ENCODE measurements around the gene TTC34. TPM values are rescaled to one million over a fixed set of nuclear protein-coding genes. Genes with fewer than 3 reads are reported as not detected.
"Not testable (repeated sequence)": the region's sequence is repeated elsewhere in the genome, so short reads cannot be mapped to it uniquely, and the experiment has no call there.

Gene TTC34
- total and polyA plus RNA-seq, 3 donors from 2014 or later = 3.0 to 5.2 (median 4.1) TPM

GRCh38 chr1:2683321-2683741 is 118.2 kb downstream of the TTC34 start:
- H3K27ac ChIP-seq; H3K4me1 ChIP-seq; H3K4me3 ChIP-seq; H3K27me3 ChIP-seq; H3K9me3 ChIP-seq; DNase-seq; H3K36me3 ChIP-seq (ENCODE audit: low read depth, missing control alignments); intact Hi-C loops (cut with DNase I; ENCODE audit: low total_unique reads): not testable (repeated sequence)
- WGBS, 2 donors = 37 to 80% methylated on average over 1 to 9 of the region's 9 CpGs

GRCh38 chr1:2682879-2683278 is 118.6 kb downstream of the TTC34 start:
- H3K4me1 ChIP-seq; H3K27me3 ChIP-seq; H3K36me3 ChIP-seq (ENCODE audit: low read depth, missing control alignments); H3K27ac ChIP-seq; DNase-seq; intact Hi-C loops (cut with DNase I; ENCODE audit: low total_unique reads); H3K4me3 ChIP-seq; H3K9me3 ChIP-seq: not testable (repeated sequence)
- no CpG with 5 or more reads among the region's 11 CpGs for WGBS, 2 donors

GRCh38 chr1:2676726-2677125 is 124.8 kb downstream of the TTC34 start:
- H3K27ac ChIP-seq; H3K4me3 ChIP-seq; H3K4me1 ChIP-seq; DNase-seq; intact Hi-C loops (cut with DNase I; ENCODE audit: low total_unique reads); H3K27me3 ChIP-seq; H3K36me3 ChIP-seq (ENCODE audit: low read depth, missing control alignments); H3K9me3 ChIP-seq: not testable (repeated sequence)
- no CpG with 5 or more reads among the region's 10 CpGs for WGBS, 2 donors

- intact Hi-C loops (cut with DNase I; ENCODE audit: low total_unique reads); H3K9me3 ChIP-seq; H3K27me3 ChIP-seq; H3K4me1 ChIP-seq; H3K27ac ChIP-seq; H3K4me3 ChIP-seq; DNase-seq; H3K36me3 ChIP-seq (ENCODE audit: low read depth, missing control alignments): not testable (repeated sequence)
- WGBS, 2 donors = 40 to 55% methylated on average over 8 to 9 of the region's 11 CpGs
These were observed 129.8 kb downstream of the TTC34 start for GRCh38 chr1:2671656-2672055.

GRCh38 chr1:2659806-2660205 is 141.7 kb downstream of the TTC34 start:
- 52 to 56% methylated on average over 4 to 6 of the region's 8 CpGs for WGBS, 2 donors
- H3K36me3 ChIP-seq (ENCODE audit: low read depth, missing control alignments); H3K27ac ChIP-seq; H3K9me3 ChIP-seq; H3K4me3 ChIP-seq; intact Hi-C loops (cut with DNase I; ENCODE audit: low total_unique reads); DNase-seq; H3K4me1 ChIP-seq; H3K27me3 ChIP-seq: not testable (repeated sequence)

GRCh38 chr1:2657909-2658308 is 143.6 kb downstream of the TTC34 start:
- H3K9me3 ChIP-seq; intact Hi-C loops (cut with DNase I; ENCODE audit: low total_unique reads); H3K27me3 ChIP-seq; DNase-seq; H3K4me1 ChIP-seq; H3K27ac ChIP-seq; H3K4me3 ChIP-seq; H3K36me3 ChIP-seq (ENCODE audit: low read depth, missing control alignments): not testable (repeated sequence)
- WGBS, 2 donors = 84% methylated on average over 5 of the region's 10 CpGs; no CpG with 5 or more reads in 1 of the 2 donors

- H3K36me3 ChIP-seq (ENCODE audit: low read depth, missing control alignments); intact Hi-C loops (cut with DNase I; ENCODE audit: low total_unique reads); H3K9me3 ChIP-seq; H3K27me3 ChIP-seq; H3K4me1 ChIP-seq; H3K27ac ChIP-seq; H3K4me3 ChIP-seq: not testable (repeated sequence)
- 60% methylated on average over 3 of the region's 12 CpGs; no CpG with 5 or more reads in 1 of the 2 donors for WGBS, 2 donors
- DNase-seq = peak; percentile 12
These were observed 144.4 kb downstream of the TTC34 start for GRCh38 chr1:2657124-2657523.

GRCh38 chr1:2655598-2656434 is 145.7 kb downstream of the TTC34 start:
- H3K9me3 ChIP-seq; H3K27me3 ChIP-seq; H3K4me1 ChIP-seq; H3K4me3 ChIP-seq; intact Hi-C loops (cut with DNase I; ENCODE audit: low total_unique reads); H3K36me3 ChIP-seq (ENCODE audit: low read depth, missing control alignments); H3K27ac ChIP-seq: not testable (repeated sequence)
- peak; percentile 15 for DNase-seq
- 40% methylated on average over 16 of the region's 16 CpGs for whole genome bisulfite sequencing, 2 donors

- H3K36me3 ChIP-seq (ENCODE audit: low read depth, missing control alignments); H3K4me3 ChIP-seq; DNase-seq; intact Hi-C loops (cut with DNase I; ENCODE audit: low total_unique reads); H3K9me3 ChIP-seq; H3K4me1 ChIP-seq; H3K27me3 ChIP-seq; H3K27ac ChIP-seq: not testable (repeated sequence)
- 41 to 46% methylated on average over 14 of the region's 14 CpGs for WGBS, 2 donors
These were observed 147.0 kb downstream of the TTC34 start for GRCh38 chr1:2654443-2654948.

- H3K27me3 ChIP-seq; DNase-seq; intact Hi-C loops (cut with DNase I; ENCODE audit: low total_unique reads); H3K27ac ChIP-seq; H3K4me1 ChIP-seq; H3K36me3 ChIP-seq (ENCODE audit: low read depth, missing control alignments); H3K9me3 ChIP-seq; H3K4me3 ChIP-seq: not testable (repeated sequence)
- 36 to 37% methylated on average over 14 of the region's 14 CpGs for WGBS, 2 donors
These were observed 147.6 kb downstream of the TTC34 start for GRCh38 chr1:2653741-2654442.

GRCh38 chr1:2652926-2653571 is 148.4 kb downstream of the TTC34 start:
- H3K4me1 ChIP-seq; intact Hi-C loops (cut with DNase I; ENCODE audit: low total_unique reads); H3K27me3 ChIP-seq; H3K27ac ChIP-seq; H3K9me3 ChIP-seq; H3K4me3 ChIP-seq; H3K36me3 ChIP-seq (ENCODE audit: low read depth, missing control alignments); DNase-seq: not testable (repeated sequence)
- 31 to 33% methylated on average over 12 of the region's 12 CpGs for WGBS, 2 donors
